BLaER1 (cell line): ENCODE data around the gene SUMF1.
A peak's percentile ranks its signal among the peaks of the same experiment; 100 is the strongest.

ENCODE experiments used
- H3K27ac ChIP-seq: shearing (Covaris generic); formaldehyde crosslinking; 2 replicates; pipeline ENCODE4 v1.8.1; 2022
- H3K27me3 ChIP-seq: shearing (Covaris generic); formaldehyde crosslinking; 2 replicates; pipeline ENCODE4 v1.8.1; 2022
- H3K36me3 ChIP-seq: shearing (Covaris generic); formaldehyde crosslinking; 2 replicates; pipeline ENCODE4 v1.8.1; 2022
- H3K4me1 ChIP-seq: shearing (Covaris generic); formaldehyde crosslinking; 2 replicates; pipeline ENCODE4 v1.8.1; 2022
- H3K4me2 ChIP-seq: shearing (Covaris generic); formaldehyde crosslinking; 2 replicates; pipeline ENCODE4 v1.8.1; 2022
- H3K4me3 ChIP-seq: shearing (Covaris generic); formaldehyde crosslinking; 2 replicates; pipeline ENCODE4 v1.8.1; 2022
- H3K9ac ChIP-seq: shearing (Covaris generic); formaldehyde crosslinking; 2 replicates; pipeline ENCODE4 v1.8.1; 2022
- H3K9me3 ChIP-seq: shearing (Covaris generic); formaldehyde crosslinking; 2 replicates; pipeline ENCODE4 v1.8.1; 2022
- H4K20me1 ChIP-seq: shearing (Covaris generic); formaldehyde crosslinking; 2 replicates; pipeline ENCODE4 v1.8.1; 2022
- Cebpa-rat ChIP-seq: shearing (Covaris generic); IDR thresholded peaks from 2 replicates; pipeline ENCODE4 v1.8.1; 2022

The SUMF1 gene

GRCh38 chr3:4351164-4351855 lies 115.8 kb downstream of the SUMF1 start:
- Histone ChIP-seq H3K4me2 (peak overlapping the region; percentile 10; the same call in 1 of the 2 replicates), H4K20me1 (no peaks in the 10 kb centered on the region), H3K36me3 (no peaks in the 10 kb centered on the region), H3K4me1 (no peaks in the 10 kb centered on the region), H3K4me3 (no peak overlapping the region), H3K27ac (no peak overlapping the region), H3K9ac (no peak overlapping the region), H3K27me3 (no peaks in the 10 kb centered on the region), H3K9me3 (0 out of 2 replicates have a peak, but pooled peaks cover 4% of the 10 kb centered on the region)
- no peak for TF ChIP-seq Cebpa-rat

- Histone ChIP-seq H3K4me1 (no peaks in the 10 kb centered on the region), H3K9me3 (0 out of 2 replicates have a peak, but pooled peaks cover 4% of the 10 kb centered on the region), H3K4me3 (no peak overlapping the region), H3K27me3 (no peaks in the 10 kb centered on the region), H3K27ac (no peak overlapping the region), H3K9ac (no peak overlapping the region), H3K36me3 (no peaks in the 10 kb centered on the region), H4K20me1 (no peaks in the 10 kb centered on the region), H3K4me2 (peak overlapping the region; percentile 10; the same call in 1 of the 2 replicates)
- TF ChIP-seq Cebpa-rat: no peak
Observed at GRCh38 chr3:4350789-4351163, 116.3 kb downstream of the SUMF1 start.

- no peak for TF ChIP-seq Cebpa-rat
Observed at GRCh38 chr3:4343258-4343657, 123.8 kb downstream of the SUMF1 start.

GRCh38 chr3:4341336-4341675 lies 125.8 kb downstream of the SUMF1 start:
- Histone ChIP-seq H3K27ac (no peak overlapping the region), H3K36me3 (no peaks in the 10 kb centered on the region; the same call in 1 of the 2 replicates), H4K20me1 (no peaks in the 10 kb centered on the region), H3K4me3 (no peak overlapping the region), H3K9ac (no peak overlapping the region), H3K9me3 (no peaks in the 10 kb centered on the region), H3K4me1 (no peaks in the 10 kb centered on the region), H3K4me2 (no peak overlapping the region), H3K27me3 (no peaks in the 10 kb centered on the region)
- TF ChIP-seq Cebpa-rat: no peak

More at GRCh38 chr3:4343258-4343657, 123.8 kb downstream of the SUMF1 start:
- no peaks in the 10 kb centered on the region for H3K27me3 ChIP-seq
- 0 out of 2 replicates have a peak, but pooled peaks cover 3% of the 10 kb centered on the region for H3K9me3 ChIP-seq
- H3K27ac ChIP-seq: no peak overlapping the region
- no peaks in the 10 kb centered on the region for H3K4me1 ChIP-seq
- H4K20me1 ChIP-seq: no peaks in the 10 kb centered on the region
- H3K9ac ChIP-seq: no peak overlapping the region
- H3K36me3 ChIP-seq: no peaks in the 10 kb centered on the region; the same call in 1 of the 2 replicates
- no peak overlapping the region for H3K4me3 ChIP-seq
- no peak overlapping the region for H3K4me2 ChIP-seq

- TF ChIP-seq Cebpa-rat: no peak
- no peaks in the 10 kb centered on the region for H3K4me1 ChIP-seq
- no peaks in the 10 kb centered on the region for H3K9me3 ChIP-seq
- H3K36me3 ChIP-seq: no peaks in the 10 kb centered on the region; the same call in 1 of the 2 replicates
- H4K20me1 ChIP-seq: no peaks in the 10 kb centered on the region
- H3K27ac ChIP-seq: no peak overlapping the region
- H3K27me3 ChIP-seq: no peaks in the 10 kb centered on the region
- no peak overlapping the region for H3K9ac ChIP-seq
- H3K4me3 ChIP-seq: no peak overlapping the region
- peak overlapping the region; percentile 14; the same call in 1 of the 2 replicates for H3K4me2 ChIP-seq
Observed at GRCh38 chr3:4340411-4341335, 126.4 kb downstream of the SUMF1 start.

- Histone ChIP-seq H4K20me1 (no peaks in the 10 kb centered on the region), H3K4me3 (no peak overlapping the region), H3K27me3 (no peaks in the 10 kb centered on the region), H3K9ac (no peak overlapping the region), H3K4me1 (no peaks in the 10 kb centered on the region), H3K9me3 (no peaks in the 10 kb centered on the region), H3K36me3 (no peaks in the 10 kb centered on the region; the same call in 1 of the 2 replicates), H3K4me2 (no peak overlapping the region), H3K27ac (no peak overlapping the region)
- no peak for TF ChIP-seq Cebpa-rat
Observed at GRCh38 chr3:4340077-4340410, 127.0 kb downstream of the SUMF1 start.

- H3K4me2 ChIP-seq: no peak overlapping the region
- H3K9me3 ChIP-seq: no peaks in the 10 kb centered on the region
- no peaks in the 10 kb centered on the region for H3K27me3 ChIP-seq
- no peak overlapping the region for H3K9ac ChIP-seq
- H3K4me3 ChIP-seq: no peak overlapping the region
- no peaks in the 10 kb centered on the region for H3K4me1 ChIP-seq
- H3K36me3 ChIP-seq: no peaks in the 10 kb centered on the region
- H4K20me1 ChIP-seq: no peaks in the 10 kb centered on the region
- TF ChIP-seq Cebpa-rat: no peak
- H3K27ac ChIP-seq: no peak overlapping the region
Observed at GRCh38 chr3:4338751-4339150, 128.3 kb downstream of the SUMF1 start.

- no peaks in the 10 kb centered on the region for H3K27me3 ChIP-seq
- H3K36me3 ChIP-seq: no peaks in the 10 kb centered on the region
- no peaks in the 10 kb centered on the region for H3K9me3 ChIP-seq
- no peak overlapping the region for H3K4me3 ChIP-seq
- H3K4me2 ChIP-seq: no peak overlapping the region
- no peak overlapping the region for H3K27ac ChIP-seq
- H3K4me1 ChIP-seq: no peaks in the 10 kb centered on the region
- no peak overlapping the region for H3K9ac ChIP-seq
- no peaks in the 10 kb centered on the region for H4K20me1 ChIP-seq
- TF ChIP-seq Cebpa-rat: no peak
Observed at GRCh38 chr3:4336850-4337546, 130.1 kb downstream of the SUMF1 start.

GRCh38 chr3:4335840-4336562 lies 131.1 kb downstream of the SUMF1 start:
- Histone ChIP-seq H3K27ac (no peak overlapping the region), H3K9ac (no peak overlapping the region), H3K27me3 (no peaks in the 10 kb centered on the region), H3K36me3 (no peaks in the 10 kb centered on the region), H3K9me3 (no peaks in the 10 kb centered on the region), H4K20me1 (no peaks in the 10 kb centered on the region), H3K4me3 (no peak overlapping the region), H3K4me1 (no peaks in the 10 kb centered on the region), H3K4me2 (no peak overlapping the region)
- TF ChIP-seq Cebpa-rat: no peak
